Measurements from ENCODE around the gene MINDY3.
"Not testable (repeated sequence)": the region's sequence is repeated elsewhere in the genome, so short reads cannot be mapped to it uniquely, and the experiment has no call there.

The MINDY3 gene

DNA sequence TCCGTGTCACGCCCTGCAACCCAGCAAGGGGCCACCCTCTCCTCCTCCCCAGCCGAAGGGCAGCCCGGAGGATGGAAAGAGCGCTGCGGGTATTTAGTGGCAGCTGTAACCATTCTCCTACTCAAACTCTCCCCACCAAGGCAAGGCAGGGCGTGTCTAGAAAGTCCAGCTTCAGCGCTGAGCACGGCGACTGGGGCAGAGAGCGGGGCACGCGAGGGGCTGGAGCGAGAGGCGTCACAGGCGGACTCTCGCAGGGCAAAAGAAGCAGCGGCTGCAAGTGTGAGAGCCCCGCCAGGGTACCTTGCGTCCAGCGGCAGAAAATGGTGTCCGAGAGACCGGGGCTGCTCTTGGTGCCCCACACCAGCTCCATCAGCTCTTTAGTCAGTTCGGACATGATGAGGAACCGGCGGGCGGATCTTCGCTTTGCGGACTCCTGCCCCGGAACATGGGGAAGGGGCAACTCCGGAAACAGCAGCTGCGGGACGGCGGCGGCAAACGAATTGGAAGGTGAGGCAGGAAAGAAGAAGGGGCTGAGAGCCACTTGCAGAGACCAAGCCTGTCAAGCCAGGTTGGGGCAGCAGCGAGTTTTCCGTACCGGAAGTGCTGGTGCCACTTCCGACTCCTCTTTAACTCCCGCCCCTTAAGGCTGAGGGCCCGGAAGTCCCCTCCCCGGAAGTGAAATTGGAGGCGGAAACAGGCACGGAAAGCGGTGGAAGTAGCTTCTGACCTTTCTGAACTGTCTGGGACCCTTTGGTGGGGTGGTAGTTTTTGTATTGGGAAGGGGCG lies at the start of gene MINDY3:
MINDY3 (minus strand) TSS at position 602 of the 786 bp plus-strand sequence; CDS start at position 394, 208 bp downstream.
- peak; percentile 88 for DNase-seq (ENCODE audit: low spot score)

DNA sequence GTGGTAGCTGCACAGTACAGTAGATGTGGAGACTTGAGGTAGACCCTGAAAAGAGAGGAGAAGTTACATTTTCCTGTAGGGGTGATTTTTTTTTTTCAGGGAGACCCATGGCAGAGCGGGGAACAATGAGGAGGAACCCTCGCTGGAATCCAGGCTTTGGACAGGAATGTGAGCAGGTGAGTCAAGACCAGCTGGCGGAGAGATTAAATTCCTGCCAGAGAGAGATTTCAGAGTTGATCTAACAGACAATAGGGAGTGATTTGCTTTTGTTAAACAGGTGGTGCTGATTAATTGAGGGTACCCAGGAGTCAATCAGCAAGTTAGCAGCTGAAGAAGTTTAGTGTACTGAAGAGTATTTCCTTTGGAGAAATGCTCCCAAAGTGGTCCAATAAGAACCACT lies 41.6 kb upstream of the MINDY3 start:
- DNase-seq (ENCODE audit: low spot score), result no peak

DNA sequence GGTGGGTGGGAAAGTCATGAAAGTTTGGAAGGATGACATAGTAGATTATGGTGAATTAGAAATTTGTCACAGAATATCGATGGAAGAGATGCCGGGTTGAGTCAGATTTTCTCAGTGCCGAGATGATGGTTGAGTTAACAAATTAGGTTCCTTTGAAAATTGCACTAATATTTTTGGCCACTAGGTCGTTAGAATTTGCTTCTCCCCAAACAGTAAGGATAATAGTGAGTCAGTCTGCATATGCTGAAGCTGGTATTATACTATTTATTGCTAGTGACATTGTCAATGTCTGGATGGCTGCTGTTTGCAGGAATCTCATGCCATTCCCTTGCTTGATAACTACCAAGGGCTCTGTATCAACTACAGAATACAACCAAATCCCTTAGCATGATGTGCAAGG lies 37.7 kb upstream of the MINDY3 start:
- DNase-seq (ENCODE audit: low spot score), result peak; percentile 22

GRCh38 chr10:15897287-15897686 lies 37.0 kb upstream of the MINDY3 start:
- DNase-seq (ENCODE audit: low spot score), result peak; percentile 70

- DNase-seq (ENCODE audit: low spot score), result no peak
Observed at GRCh38 chr10:15896654-15897053, 36.3 kb upstream of the MINDY3 start.

- DNase-seq (ENCODE audit: low spot score), result no peak
Observed at GRCh38 chr10:15884447-15884846, 24.1 kb upstream of the MINDY3 start.

- DNase-seq (ENCODE audit: low spot score), result no peak
Observed at GRCh38 chr10:15881542-15881941, 21.2 kb upstream of the MINDY3 start.

GRCh38 chr10:15879663-15880062 lies 19.4 kb upstream of the MINDY3 start:
- DNase-seq (ENCODE audit: low spot score), result no peak

- DNase-seq (ENCODE audit: low spot score), result peak; percentile 47
Observed at GRCh38 chr10:15879058-15879457, 18.8 kb upstream of the MINDY3 start.

DNA sequence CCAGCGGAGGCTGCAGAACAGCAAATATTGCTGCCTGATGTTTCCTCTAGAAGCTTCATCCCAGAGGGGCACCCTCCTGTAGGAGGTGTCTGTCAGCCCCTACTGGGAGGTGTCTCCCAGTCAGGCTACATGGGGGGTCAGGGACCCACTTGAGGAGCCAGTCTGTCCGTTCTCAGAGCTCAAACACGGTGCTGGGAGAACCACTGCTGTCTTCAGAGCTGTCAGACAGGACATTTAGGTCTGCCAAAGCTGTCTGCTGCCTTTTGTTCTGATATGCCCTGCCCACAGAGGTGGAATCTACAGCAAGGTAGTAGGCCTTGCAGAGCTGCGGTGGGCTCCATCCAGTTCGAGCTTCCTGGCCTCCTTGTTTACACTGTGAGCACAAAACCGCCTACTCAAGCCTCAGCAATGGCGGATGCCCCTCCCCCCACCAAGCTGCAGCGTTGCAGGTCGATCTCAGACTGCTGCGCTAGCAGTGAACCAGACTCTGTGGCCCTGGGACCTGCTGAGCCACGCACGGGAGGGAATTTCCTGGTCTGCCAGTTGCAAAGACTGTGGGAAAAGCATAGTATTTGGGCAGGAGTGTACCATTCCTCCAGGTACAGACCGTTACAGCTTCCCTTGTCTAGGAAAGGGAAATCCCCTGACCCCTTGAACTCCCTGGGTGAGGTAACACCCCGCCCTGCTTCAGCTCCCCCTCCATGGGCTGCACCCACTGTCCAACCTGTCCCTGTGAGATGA lies 17.7 kb upstream of the MINDY3 start:
- no peak for DNase-seq (ENCODE audit: low spot score)

DNA sequence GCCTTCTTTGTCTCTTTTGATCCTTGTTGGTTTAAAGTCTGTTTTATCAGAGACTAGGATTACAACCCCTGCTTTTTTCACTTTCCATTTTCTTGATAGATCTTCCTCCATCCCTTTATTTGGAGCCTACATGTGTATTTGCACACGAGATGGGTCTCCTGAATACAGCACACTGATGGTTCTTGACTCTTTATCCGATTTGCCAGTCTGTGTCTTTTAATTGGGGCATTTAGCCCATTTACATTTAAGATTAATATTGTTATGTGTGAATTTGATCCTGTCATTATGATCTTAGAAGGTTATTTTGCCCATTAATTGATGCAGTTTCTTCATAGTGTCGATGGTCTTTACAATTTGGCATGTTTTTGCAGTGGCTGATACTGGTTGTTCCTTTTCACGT lies 16.0 kb upstream of the MINDY3 start:
- DNase-seq (ENCODE audit: low spot score), result not testable (repeated sequence)

- DNase-seq (ENCODE audit: low spot score), result not testable (repeated sequence)
Observed at GRCh38 chr10:15872645-15873044, 12.3 kb upstream of the MINDY3 start.

GRCh38 chr10:15871823-15872222 lies 11.5 kb upstream of the MINDY3 start:
- DNase-seq (ENCODE audit: low spot score), result no peak

GRCh38 chr10:15869935-15870334 lies 9.6 kb upstream of the MINDY3 start:
- no peak for DNase-seq (ENCODE audit: low spot score)

GRCh38 chr10:15868006-15868405 lies 7.7 kb upstream of the MINDY3 start:
- DNase-seq (ENCODE audit: low spot score), result no peak

DNA sequence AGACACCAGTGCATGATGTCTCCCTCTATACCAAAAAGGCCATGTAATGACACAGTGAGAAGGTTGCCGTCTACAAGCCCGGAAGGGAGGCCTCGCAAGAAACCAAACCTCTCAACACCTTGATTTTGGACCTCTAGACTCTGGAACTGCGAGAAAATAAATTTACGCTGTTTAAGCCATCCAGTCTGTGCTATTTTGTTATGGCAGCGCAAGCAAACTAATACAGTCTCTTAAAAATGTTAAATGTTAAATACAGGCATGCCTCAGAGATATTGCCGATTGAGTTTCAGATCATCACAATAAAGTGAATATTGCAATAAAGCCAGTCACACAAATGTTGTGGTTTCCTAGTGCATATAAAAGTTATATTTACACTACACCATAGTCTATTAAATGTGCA lies 5.0 kb upstream of the MINDY3 start:
- DNase-seq (ENCODE audit: low spot score), result no peak

GRCh38 chr10:15864419-15864818 lies 4.1 kb upstream of the MINDY3 start:
- DNase-seq (ENCODE audit: low spot score), result no peak

DNA sequence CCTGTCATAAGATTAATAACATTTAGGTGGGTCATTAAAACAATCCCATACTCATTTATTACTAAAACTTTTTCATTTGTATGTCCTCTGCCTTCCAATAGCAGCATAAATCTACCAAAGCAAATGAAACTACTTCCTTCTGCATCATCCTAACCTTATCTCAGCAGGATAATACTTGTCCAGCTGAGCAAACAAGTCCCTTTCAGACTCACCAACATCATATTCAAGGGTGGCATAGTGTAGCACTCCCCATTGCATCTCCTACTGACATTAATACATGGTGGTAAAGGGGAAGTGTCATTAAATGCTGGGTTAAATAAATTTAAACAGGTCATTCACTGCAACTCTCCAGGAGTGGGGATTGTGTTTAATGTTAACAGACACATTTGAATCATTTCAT lies 3.4 kb upstream of the MINDY3 start:
- no peak for DNase-seq (ENCODE audit: low spot score)

GRCh38 chr10:15863323-15863722 lies 3.0 kb upstream of the MINDY3 start:
- DNase-seq (ENCODE audit: low spot score), result no peak

- no peak for DNase-seq (ENCODE audit: low spot score)
Observed at GRCh38 chr10:15860692-15861201, 440 bp upstream of the MINDY3 start.

DNA sequence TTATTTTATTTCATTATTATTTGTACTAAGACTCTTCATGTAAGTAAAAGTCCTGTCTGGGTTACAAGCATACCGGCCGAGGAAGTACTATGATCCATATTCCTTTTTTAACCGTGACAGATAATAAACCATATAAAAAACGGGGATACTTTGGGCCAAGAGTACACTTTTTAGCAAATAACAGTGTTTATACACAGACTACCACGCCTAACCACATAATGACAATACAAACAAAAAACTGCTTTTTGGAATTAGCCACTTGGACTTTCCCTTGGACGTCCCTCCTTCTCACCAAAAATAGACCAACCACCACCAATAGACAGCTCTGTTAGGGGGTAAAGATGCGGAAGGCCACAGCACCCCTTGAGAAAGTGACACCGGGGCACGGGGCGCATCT lies 800 bp downstream of the MINDY3 start:
- DNase-seq (ENCODE audit: low spot score), result no peak

- no peak for DNase-seq (ENCODE audit: low spot score)
Observed at GRCh38 chr10:15858861-15859281, 1.4 kb downstream of the MINDY3 start.

DNA sequence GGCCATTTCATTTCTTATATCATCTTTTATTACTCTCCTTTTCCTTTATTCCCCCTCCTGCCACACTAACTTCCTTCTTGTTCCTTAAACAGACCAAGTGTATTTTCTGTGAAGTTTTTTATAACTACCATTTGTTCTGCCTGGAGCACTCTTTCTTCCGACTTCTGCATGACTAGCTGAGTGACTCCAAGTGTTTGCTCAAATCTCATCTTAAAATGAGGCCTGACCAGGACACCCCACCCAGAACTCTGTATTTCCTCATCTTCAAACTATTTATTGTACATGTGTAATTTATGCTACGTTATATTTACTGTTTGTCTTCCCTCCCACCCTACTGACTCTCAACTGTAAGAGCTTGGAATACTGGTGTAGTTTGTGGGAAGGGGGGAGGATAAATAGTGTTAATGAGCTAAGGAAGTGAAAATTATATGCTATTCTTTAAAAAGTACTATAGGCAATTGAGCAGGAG lies 3.2 kb downstream of the MINDY3 start:
- no peak for DNase-seq (ENCODE audit: low spot score)

All from kidney tubule cell (primary cell).